Kasumi-1 (cell line): ENCODE data around the gene PCGF2.

Experiments used
- DNase-seq, 2 experiments: peaks; one replicate each; lab custom pipeline; 2025; lab: John Stamatoyannopoulos, UW

PCGF2 gene

GRCh38 chr17:38703742-38704605 lies 44.2 kb downstream of the PCGF2 start:
- DNase-seq, result peak; percentile 69 to 76

GRCh38 chr17:38702916-38703741 lies 45.0 kb downstream of the PCGF2 start:
- peak in 1 of 2 experiments; percentile 35 for DNase-seq

DNA sequence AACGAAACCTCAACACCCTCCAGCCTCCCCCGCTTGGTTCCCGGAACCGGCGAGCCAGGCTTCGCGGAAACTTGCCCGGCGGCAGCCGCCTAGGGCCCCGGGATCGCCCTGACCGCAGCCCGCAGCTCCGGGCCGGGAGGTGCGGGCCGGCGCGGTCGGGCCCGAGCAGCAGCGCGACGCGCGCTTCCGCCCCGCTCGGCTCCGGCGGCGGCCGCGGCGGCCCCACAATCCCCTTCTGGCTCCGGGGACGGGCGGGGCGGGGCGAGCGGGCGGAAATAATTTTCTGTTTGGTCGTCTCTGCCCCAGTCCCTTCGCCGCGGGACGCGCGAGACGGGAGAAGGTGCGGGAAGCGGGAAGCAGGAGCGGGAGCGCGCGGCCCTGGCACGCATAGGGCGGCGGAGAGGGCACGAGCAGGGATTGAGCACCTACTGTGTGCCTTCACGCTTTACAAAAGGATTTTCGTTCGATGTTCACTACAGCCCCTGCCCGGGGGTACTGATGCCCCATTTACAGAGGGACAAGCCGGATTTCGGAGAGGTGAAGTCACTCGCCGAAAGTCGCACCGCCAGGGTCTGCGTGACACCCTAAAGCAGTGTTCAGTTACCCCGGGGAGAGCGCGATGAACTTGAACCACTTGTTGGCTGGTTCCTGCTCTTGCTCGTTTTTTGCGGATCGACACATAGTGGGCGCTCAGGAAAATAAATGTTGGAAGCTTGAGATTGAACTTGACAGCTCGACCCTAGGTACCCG lies 45.8 kb downstream of the PCGF2 start:
- DNase-seq, result peak; percentile 71 to 82

- peak; percentile 18 to 28 for DNase-seq
Observed at GRCh38 chr17:38701504-38702165, 46.5 kb downstream of the PCGF2 start.

- no peak for DNase-seq
Observed at GRCh38 chr17:38698760-38699159, 49.4 kb downstream of the PCGF2 start.

DNA sequence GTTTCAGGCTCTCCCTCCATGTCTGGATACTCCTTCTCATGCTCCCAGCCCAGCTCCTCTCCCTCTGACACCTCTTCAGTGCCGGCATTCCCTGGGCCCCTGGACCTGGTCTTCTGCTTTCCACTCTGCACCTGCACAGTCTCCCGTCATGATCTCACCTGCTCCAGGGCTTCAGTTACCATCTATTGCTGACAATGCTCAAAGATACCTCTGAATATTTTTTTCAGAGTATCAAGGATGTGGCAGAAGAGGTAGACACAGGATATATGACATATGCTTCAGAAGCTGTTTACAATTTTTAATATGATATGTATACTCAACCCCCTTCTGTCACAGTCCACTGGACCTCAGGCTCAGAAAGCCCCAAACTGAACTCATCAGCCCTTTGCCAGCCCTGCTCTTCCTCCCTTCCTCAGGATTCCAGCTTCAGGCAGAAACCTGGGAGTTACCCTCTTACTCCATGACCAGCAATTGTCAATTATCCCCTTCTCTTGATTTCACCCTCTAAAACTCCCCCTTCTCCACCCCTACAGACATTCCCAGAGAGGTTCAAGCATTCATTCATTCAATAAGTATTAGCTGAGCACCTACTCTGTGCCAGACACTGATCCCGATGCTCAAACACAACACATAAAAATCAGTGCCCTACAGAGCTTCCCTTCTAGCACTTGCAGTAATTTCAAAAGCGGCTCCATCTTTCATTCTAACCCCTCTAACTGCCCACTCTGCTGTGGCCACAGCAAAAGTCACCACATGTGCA lies 50.9 kb downstream of the PCGF2 start:
- DNase-seq, result no peak

DNA sequence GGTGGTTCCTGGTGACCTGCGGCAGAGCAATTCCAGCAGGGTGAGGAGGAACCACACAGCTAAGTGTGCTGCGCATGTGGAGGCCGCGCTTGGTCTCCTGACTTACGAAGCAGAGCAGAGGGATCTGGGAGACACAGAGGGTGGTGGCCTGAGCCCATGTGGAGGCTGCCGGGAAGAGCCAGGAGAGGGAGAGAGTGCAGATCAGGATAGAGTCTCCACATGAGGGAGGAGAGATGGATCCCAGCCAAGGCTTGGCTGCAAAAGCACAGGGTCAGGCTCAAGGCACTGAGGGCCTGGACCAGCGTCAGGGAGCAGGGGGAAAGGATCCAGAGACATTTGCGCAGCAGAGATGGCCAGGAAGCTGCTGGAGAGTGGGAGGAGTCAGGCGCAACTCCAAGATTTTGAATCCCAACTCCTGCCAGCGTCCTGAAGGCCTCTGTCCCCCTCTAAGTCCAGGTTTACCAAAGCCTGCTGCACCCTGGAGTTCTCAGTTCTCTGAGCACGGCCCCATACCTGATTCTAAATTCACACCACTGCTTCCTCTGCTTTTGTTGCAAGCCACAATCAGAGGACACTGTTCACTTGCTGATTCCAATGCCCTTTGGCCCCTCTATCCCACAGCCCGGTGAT lies 54.3 kb downstream of the PCGF2 start:
- DNase-seq, result no peak

GRCh38 chr17:38691154-38691553 lies 57.0 kb downstream of the PCGF2 start:
- no peak for DNase-seq

GRCh38 chr17:38690386-38690785 lies 57.8 kb downstream of the PCGF2 start:
- DNase-seq, result no peak

DNA sequence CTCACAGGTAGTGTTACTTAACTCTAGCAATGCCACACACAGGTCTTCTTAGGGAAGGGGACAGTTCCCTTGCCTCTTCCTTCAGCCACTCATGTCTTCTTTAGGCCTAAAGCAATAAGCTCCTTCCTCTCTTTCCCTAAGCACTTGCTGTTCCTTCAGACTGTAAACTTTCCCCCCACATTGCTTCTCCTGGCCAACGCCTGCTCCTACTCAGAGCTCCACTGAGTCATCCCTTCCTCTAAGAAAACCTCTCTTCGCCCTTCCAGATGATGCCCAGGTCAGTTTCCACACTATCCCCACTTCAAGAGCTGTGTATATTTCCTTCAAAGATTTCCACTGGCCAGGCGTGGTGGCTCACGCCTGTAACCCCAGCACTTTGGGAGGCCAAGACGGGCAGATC lies 60.9 kb downstream of the PCGF2 start:
- DNase-seq, result no peak

DNA sequence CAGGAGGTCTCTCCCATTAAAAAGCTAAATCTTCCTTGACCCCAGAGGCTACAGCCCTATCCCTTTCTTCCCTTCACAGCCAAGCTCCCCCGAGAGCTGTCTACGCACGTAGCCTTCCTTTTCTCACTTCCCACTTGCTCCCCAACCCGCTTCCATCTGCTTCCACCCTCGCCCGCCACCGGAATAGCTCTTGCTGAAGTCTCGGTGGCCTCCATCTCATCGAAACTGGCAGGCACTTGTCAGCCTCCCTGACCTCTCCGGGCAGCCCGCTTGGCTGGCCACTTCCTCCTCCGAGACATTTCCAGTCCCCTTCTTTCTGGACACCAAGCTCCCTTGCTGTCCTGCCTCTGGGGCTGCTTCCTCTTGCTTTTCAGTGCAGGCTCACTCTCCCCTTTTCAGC lies 62.6 kb downstream of the PCGF2 start:
- no peak for DNase-seq
